Activated naive CD8-positive, alpha-beta T cell treated with anti-CD3 and anti-CD28 coated beads, Interleukin-2, amount 50 U/mL, for 24 hours (primary cell): ENCODE measurements around the gene CNIH4.
"Not testable (repeated sequence)": the region's sequence is repeated elsewhere in the genome, so short reads cannot be mapped to it uniquely, and the experiment has no call there.

Experiments
- ATAC-seq: fragments of 150-1000 bp; cut with Tn5 transposase; one replicate; pipeline ENCODE4 v1.10.0; 2021
- DNase-seq: peaks from one replicate; pipeline ENCODE4 v3.0.0; 2021
- H3K27ac Mint-ChIP-seq: one replicate; pipeline ENCODE4 v1.8.0; 2021; ENCODE audit warnings: mild to moderate bottlenecking, mixed read lengths
- H3K27me3 Mint-ChIP-seq: one replicate; pipeline ENCODE4 v1.8.0; 2021; ENCODE audit warnings: mixed read lengths
- H3K36me3 Mint-ChIP-seq: one replicate; pipeline ENCODE4 v1.8.0; 2021; ENCODE audit warnings: low read depth, mixed read lengths
- H3K4me1 Mint-ChIP-seq: one replicate; pipeline ENCODE4 v1.8.0; 2021; ENCODE audit warnings: mixed read lengths
- H3K4me3 Mint-ChIP-seq: one replicate; pipeline ENCODE4 v1.8.0; 2021; ENCODE audit warnings: mild to moderate bottlenecking, moderate library complexity, mixed read lengths
- H3K9me3 Mint-ChIP-seq: one replicate; pipeline ENCODE4 v1.8.0; 2021; ENCODE audit warnings: mixed read lengths

The CNIH4 gene

GRCh38 chr1:224404916-224405603, 48.4 kb downstream of the CNIH4 start:
- ATAC-seq (no peak), DNase-seq (no peak)
- no peak overlapping the region for H3K27ac Mint-ChIP-seq

GRCh38 chr1:224405604-224405970, 48.9 kb downstream of the CNIH4 start:
- Mint-ChIP-seq H3K9me3 (no peaks in the 10 kb centered on the region), H3K36me3 (peaks cover 48% of the 10 kb centered on the region), H3K4me1 (peaks cover 26% of the 10 kb centered on the region), H3K4me3 (no peak overlapping the region), H3K27me3 (no peaks in the 10 kb centered on the region), H3K27ac (no peak overlapping the region)
- ATAC-seq (no peak), DNase-seq (no peak)

More at GRCh38 chr1:224404916-224405603, 48.4 kb downstream of the CNIH4 start:
- H3K27me3 Mint-ChIP-seq = no peaks in the 10 kb centered on the region
- H3K36me3 Mint-ChIP-seq = peaks cover 46% of the 10 kb centered on the region
- no peaks in the 10 kb centered on the region for H3K9me3 Mint-ChIP-seq
- H3K4me3 Mint-ChIP-seq = no peak overlapping the region
- H3K4me1 Mint-ChIP-seq = peaks cover 26% of the 10 kb centered on the region

DNA sequence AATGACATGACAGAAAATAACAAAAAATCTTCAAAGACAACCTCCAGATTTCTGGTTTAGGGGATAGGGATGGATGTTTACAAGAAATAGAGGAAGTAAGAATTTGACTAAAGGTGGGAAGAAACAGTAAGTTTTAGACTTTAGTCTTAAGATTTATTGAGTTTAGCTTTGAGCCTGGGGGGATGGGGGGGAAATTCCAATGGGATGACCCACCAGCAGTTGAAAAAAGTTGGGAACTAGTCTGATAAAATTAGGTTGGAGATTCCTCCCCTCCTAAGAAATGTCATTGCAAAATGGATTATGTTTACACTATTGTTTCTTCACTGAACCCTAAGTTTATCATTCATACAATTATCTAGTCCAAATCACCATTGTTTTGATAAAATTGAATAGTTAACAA, 49.5 kb downstream of the CNIH4 start:
- Mint-ChIP-seq H3K27ac (no peak overlapping the region), H3K4me1 (peaks cover 23% of the 10 kb centered on the region), H3K27me3 (no peaks in the 10 kb centered on the region), H3K36me3 (peaks cover 45% of the 10 kb centered on the region), H3K9me3 (no peaks in the 10 kb centered on the region), H3K4me3 (no peak overlapping the region)
- DNase-seq = no peak
- ATAC-seq = no peak

DNA sequence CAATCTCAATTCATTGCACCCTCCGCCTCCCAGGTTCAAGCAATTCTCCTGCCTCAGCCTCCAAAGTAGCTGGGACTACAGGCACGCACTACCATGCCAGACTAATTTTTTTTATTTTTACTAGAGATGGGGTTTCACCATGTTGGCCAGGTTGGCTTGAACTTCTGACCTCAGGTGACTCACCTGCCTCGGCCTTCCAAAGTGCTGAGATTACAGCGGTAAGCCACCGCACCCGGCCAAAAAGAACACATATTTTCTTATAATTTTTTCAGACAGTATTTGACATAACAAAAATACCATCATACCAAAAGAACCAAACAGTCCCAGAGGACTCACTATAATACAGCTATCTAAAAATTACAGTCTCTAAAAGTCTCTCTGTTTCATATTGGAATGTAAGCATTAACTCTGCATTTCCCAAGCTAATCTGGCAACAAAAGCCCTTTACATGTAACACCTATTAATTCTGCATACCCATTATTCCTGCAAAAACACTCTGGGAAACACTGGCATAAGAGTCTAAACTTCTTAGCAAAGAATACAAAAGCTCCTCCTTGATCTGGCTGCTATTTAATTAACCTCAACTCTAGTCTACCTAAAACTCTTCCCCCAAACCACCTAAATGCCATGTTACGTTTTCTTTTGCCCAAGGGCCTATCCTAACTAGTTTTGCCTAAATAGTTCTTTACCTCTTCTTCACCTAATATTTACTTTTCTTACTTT, 51.1 kb downstream of the CNIH4 start:
- H3K9me3 Mint-ChIP-seq = no peaks in the 10 kb centered on the region
- H3K27ac Mint-ChIP-seq = no peak overlapping the region
- peaks cover 14% of the 10 kb centered on the region for H3K4me1 Mint-ChIP-seq
- no peak for ATAC-seq
- H3K36me3 Mint-ChIP-seq = peaks cover 51% of the 10 kb centered on the region
- no peak for DNase-seq
- no peak overlapping the region for H3K4me3 Mint-ChIP-seq
- H3K27me3 Mint-ChIP-seq = no peaks in the 10 kb centered on the region

DNA sequence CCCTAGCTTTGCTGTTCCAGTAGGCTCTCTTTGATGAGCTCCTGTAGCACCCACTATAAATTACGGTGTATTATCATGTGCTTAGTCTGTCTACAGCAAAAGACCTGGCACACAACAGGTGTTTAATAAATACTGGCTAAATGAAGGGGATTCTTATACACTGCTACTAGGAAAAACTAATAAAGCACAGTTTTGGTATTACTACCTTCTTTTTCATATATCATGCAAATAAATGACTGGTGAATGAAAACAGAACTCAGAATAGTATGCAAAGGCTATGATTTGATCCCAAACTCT, 51.6 kb downstream of the CNIH4 start:
- H3K4me3 Mint-ChIP-seq = no peak overlapping the region
- no peaks in the 10 kb centered on the region for H3K27me3 Mint-ChIP-seq
- H3K4me1 Mint-ChIP-seq = peaks cover 10% of the 10 kb centered on the region
- no peaks in the 10 kb centered on the region for H3K9me3 Mint-ChIP-seq
- no peak for ATAC-seq
- DNase-seq = no peak
- peaks cover 54% of the 10 kb centered on the region for H3K36me3 Mint-ChIP-seq
- no peak overlapping the region for H3K27ac Mint-ChIP-seq

GRCh38 chr1:224411766-224412165, 55.1 kb downstream of the CNIH4 start:
- no peaks in the 10 kb centered on the region for H3K9me3 Mint-ChIP-seq
- H3K27ac Mint-ChIP-seq = no peak overlapping the region
- ATAC-seq = no peak
- no peaks in the 10 kb centered on the region for H3K27me3 Mint-ChIP-seq
- no peak for DNase-seq
- peaks cover 10% of the 10 kb centered on the region for H3K4me1 Mint-ChIP-seq
- H3K36me3 Mint-ChIP-seq = peaks cover 46% of the 10 kb centered on the region
- H3K4me3 Mint-ChIP-seq = no peak overlapping the region

DNA sequence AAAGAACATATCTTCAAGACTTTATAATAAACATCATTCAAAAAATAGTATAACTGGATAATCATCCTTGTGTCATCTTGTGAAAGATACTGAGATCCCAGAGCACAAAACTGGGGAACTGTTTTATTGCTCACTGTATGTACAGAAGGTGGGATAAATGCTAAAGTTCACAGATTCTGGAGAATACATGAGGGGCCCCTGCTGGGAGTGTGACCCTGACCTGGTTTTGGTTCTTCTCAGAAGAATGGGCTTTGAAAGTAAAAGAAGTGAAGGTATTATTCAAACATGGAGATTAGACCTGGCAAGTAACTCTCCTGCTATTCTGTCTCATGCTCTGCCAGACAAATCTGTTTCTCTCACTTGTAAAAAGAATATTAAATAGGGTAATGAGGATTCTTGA, 63.4 kb downstream of the CNIH4 start:
- Mint-ChIP-seq H3K9me3 (no peaks in the 10 kb centered on the region), H3K27ac (no peak overlapping the region), H3K27me3 (no peaks in the 10 kb centered on the region), H3K36me3 (peaks cover 76% of the 10 kb centered on the region), H3K4me1 (peaks cover 5% of the 10 kb centered on the region), H3K4me3 (no peak overlapping the region)
- ATAC-seq (no peak), DNase-seq (no peak)

- DNase-seq (no peak), ATAC-seq (no peak)
- Mint-ChIP-seq H3K9me3 (no peaks in the 10 kb centered on the region), H3K36me3 (peaks cover 65% of the 10 kb centered on the region), H3K27me3 (no peaks in the 10 kb centered on the region), H3K4me1 (peaks cover 44% of the 10 kb centered on the region), H3K4me3 (no peak overlapping the region), H3K27ac (peak overlapping the region; percentile 2)
These were observed 68.7 kb downstream of the CNIH4 start for GRCh38 chr1:224425279-224425884.

- Mint-ChIP-seq H3K4me1 (peaks cover 57% of the 10 kb centered on the region), H3K36me3 (peaks cover 61% of the 10 kb centered on the region)
- not testable (repeated sequence) for H3K9me3 Mint-ChIP-seq, ATAC-seq, H3K4me3 Mint-ChIP-seq, DNase-seq, H3K27ac Mint-ChIP-seq, H3K27me3 Mint-ChIP-seq
These were observed 70.2 kb downstream of the CNIH4 start for GRCh38 chr1:224426869-224427268.

DNA sequence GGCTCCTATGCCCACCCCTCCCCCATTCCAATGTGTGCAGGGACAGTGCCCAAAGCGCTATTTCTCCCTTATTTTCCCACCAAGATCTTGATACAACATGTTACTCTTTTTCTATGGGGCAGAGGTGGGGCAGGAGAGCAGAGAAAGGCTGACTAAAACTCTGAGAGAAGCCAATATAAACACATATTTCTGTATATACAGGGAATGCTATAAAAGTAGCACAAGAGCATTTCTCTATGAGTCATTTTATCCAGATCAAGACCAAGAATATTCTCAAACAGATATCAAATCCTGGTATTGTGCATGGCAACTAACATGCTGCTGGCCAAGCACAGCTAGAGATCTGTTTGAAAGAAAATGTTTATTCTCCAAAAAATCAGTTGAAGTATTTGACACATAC, 70.7 kb downstream of the CNIH4 start:
- Mint-ChIP-seq H3K36me3 (peaks cover 57% of the 10 kb centered on the region), H3K9me3 (no peaks in the 10 kb centered on the region), H3K27ac (peak overlapping the region; percentile 39), H3K4me1 (peaks cover 62% of the 10 kb centered on the region), H3K4me3 (no peak overlapping the region), H3K27me3 (no peaks in the 10 kb centered on the region)
- no peak for ATAC-seq
- no peak for DNase-seq

- H3K9me3 Mint-ChIP-seq, H3K4me3 Mint-ChIP-seq, H3K27ac Mint-ChIP-seq, DNase-seq, ATAC-seq, H3K27me3 Mint-ChIP-seq: not testable (repeated sequence)
- H3K4me1 Mint-ChIP-seq = peaks cover 72% of the 10 kb centered on the region
- H3K36me3 Mint-ChIP-seq = peaks cover 55% of the 10 kb centered on the region
These were observed 72.0 kb downstream of the CNIH4 start for GRCh38 chr1:224428713-224429112.
